Common myeloid progenitor, CD34-positive (primary cell): ENCODE data around the gene SCYGR3.

Experiments used
- CTCF ChIA-PET: fragments of 350-600 bp; sonication (Branson Sonifier 250); formaldehyde crosslinking; loops from one replicate; lab custom pipeline; 2021; ENCODE audit warnings: antibody characterized with exemption; lab: Charles Lee
- POLR2A ChIA-PET: fragments of 350-600 bp; sonication (Branson Sonifier 250); formaldehyde crosslinking; loops from one replicate; lab custom pipeline; 2021; ENCODE audit warnings: antibody characterized with exemption; lab: Charles Lee
- DNase-seq, 3 donors: peaks; one replicate each; pipeline versions ENCODE4 v3.0.0 to v3.0.0-alpha.2; 2013
- H3K27ac ChIP-seq, 2 experiments: 1 replicate in 1 of 2; 2 replicates in 1 of 2; pipeline ENCODE4 v1.7.0; 2013; ENCODE audit warnings: inconsistent platforms in 2 of 2, low read length in 2 of 2, mild to moderate bottlenecking in 2 of 2, low read depth in 1 of 2, moderate library complexity in 1 of 2; ENCODE audit not compliant: severe bottlenecking in 2 of 2, insufficient read depth in 1 of 2, poor library complexity in 1 of 2
- H3K27me3 ChIP-seq, 5 experiments: replicated peaks in 2 of 5; 1 replicate in 3 of 5; 2 replicates in 2 of 5; pipeline versions ENCODE4 v1.6.1 to v1.7.0; 2013; ENCODE audit warnings: low read length in 4 of 5, mild to moderate bottlenecking in 2 of 5, moderate library complexity in 2 of 5, inconsistent platforms in 1 of 5; ENCODE audit not compliant: insufficient read depth in 5 of 5, control insufficient read depth in 4 of 5
- H3K36me3 ChIP-seq, 4 experiments: 1 replicate in 2 of 4; 2 replicates in 2 of 4; pipeline versions ENCODE4 v1.6.1 to v1.7.0; 2013; ENCODE audit warnings: low read length in 3 of 4, control low read depth in 1 of 4, mild to moderate bottlenecking in 1 of 4; ENCODE audit not compliant: control insufficient read depth in 4 of 4, insufficient read depth in 4 of 4
- H3K4me1 ChIP-seq, 4 experiments: 1 replicate in 3 of 4; 2 replicates in 1 of 4; pipeline versions ENCODE4 v1.6.1 to v1.7.1; 2013; ENCODE audit warnings: low read length in 3 of 4, mild to moderate bottlenecking in 3 of 4, control low read depth in 1 of 4, inconsistent platforms in 1 of 4, moderate library complexity in 1 of 4; ENCODE audit not compliant: control insufficient read depth in 4 of 4, insufficient read depth in 4 of 4; ENCODE audit errors: control extremely low read depth in 1 of 4
- H3K4me3 ChIP-seq, 7 experiments: 1 replicate in 4 of 7; 2 replicates in 3 of 7; pipeline versions ENCODE4 v1.5.1 to v1.7.0; 2013; ENCODE audit warnings: mild to moderate bottlenecking in 7 of 7, low read length in 6 of 7, moderate library complexity in 6 of 7, inconsistent platforms in 2 of 7, low read depth in 2 of 7, control low read depth in 1 of 7; ENCODE audit not compliant: insufficient read depth in 4 of 7, control insufficient read depth in 1 of 7; ENCODE audit errors: extremely low read depth in 1 of 7
- H3K9me3 ChIP-seq, 5 experiments: 1 replicate in 4 of 5; 2 replicates in 1 of 5; pipeline versions ENCODE4 v1.6.1 to v1.7.1; 2013; ENCODE audit warnings: low read length in 4 of 5, mild to moderate bottlenecking in 2 of 5, inconsistent platforms in 1 of 5, low read depth in 1 of 5, moderate library complexity in 1 of 5; ENCODE audit not compliant: control insufficient read depth in 4 of 5, insufficient read depth in 2 of 5; ENCODE audit errors: control extremely low read depth in 1 of 5
- WGBS: methylation state at CpG from one replicate; pipeline ENCODE4 v1.1.5; 2013; ENCODE audit not compliant: insufficient coverage; 5-methylcytosine and 5-hydroxymethylcytosine counted together

SCYGR3 gene

DNA sequence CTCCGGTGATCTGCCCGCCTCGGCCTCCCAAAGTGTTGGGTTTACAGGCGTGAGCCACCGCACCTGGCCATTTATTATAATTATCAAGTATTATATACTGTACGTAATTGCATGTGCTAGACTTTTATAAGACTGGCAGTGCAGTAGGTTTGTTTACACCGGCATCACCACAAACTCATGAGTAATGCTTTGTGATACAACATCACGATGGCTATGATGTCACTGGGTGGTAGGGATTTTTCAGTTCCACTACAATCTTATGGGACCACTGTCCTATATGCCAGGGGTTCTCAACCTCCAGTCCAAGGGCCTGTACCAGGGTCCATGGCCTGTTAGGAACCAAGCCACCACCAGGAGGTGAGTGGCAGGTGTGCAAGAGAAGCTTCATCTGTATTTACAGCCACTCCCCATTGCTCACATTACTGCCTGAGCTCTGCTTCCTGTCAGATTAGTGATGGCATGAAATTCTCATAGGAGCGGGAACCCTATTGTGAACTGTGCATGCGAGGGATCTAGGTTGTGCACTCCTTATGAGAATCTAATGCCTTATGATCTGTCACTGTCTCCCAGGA is 12.0 kb upstream of the SCYGR3 start:
- Histone ChIP-seq H3K36me3 (no peaks in the 10 kb centered on the region), H3K4me1 (no peaks in the 10 kb centered on the region), H3K4me3 (no peak overlapping the region), H3K27me3 (peaks cover 0 to 4% (median 0%) of the 10 kb centered on the region in 5 experiments), H3K9me3 (peaks cover 0 to 10% (median 0%) of the 10 kb centered on the region in 5 experiments), H3K27ac (no peak overlapping the region)
- CTCF ChIA-PET, result no interaction called here
- POLR2A ChIA-PET, result no interaction called here
- no peak for DNase-seq
- WGBS, result 100% methylated on average over 2 of the region's 10 CpGs

DNA sequence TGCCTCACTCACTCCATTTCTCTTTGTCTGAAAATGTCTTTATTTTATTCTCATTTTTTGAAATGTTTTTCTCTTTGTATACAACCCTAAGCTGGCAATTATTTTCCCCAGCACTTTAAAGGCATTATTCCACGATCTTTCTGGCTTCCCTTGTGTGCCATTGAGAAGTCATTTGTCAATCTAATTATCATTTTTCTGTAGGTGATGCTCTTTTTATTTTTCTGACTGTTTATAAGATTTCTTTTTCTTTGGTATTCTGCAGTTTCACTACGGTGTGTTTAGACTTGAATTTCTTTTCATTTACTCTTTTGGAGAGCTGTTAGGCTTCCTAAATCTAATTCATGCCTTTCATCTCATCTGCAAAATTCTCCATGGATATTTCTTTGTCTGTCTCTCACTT is 10.8 kb upstream of the SCYGR3 start:
- H3K27ac ChIP-seq, result no peak overlapping the region
- DNase-seq, result no peak
- no peaks in the 10 kb centered on the region for H3K4me1 ChIP-seq
- WGBS, result no CpG with 5 or more reads among the region's 2 CpGs
- H3K4me3 ChIP-seq, result no peak overlapping the region
- POLR2A ChIA-PET, result no interaction called here
- no peaks in the 10 kb centered on the region for H3K36me3 ChIP-seq
- CTCF ChIA-PET, result no interaction called here
- peaks cover 0 to 11% (median 0%) of the 10 kb centered on the region in 5 experiments for H3K9me3 ChIP-seq
- H3K27me3 ChIP-seq, result peaks cover 0 to 4% (median 0%) of the 10 kb centered on the region in 5 experiments

DNA sequence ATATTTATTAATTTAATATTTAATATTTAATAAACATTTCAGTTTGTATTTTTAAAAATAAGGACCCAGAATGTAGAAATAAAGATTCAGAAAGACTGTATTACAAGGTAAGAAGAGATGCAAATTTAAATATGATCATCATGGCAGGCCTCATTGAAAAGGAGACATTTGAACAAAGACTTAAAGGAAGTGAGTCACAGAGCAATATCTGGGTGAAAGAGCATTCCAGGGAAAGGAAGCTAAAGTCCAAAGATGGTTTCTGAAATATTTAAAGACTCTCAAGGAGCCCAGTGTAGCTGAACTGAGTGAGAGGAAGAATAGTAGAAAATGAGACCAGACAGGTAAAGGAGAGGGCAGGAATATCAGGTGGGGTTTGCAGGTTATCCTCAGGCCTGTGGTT is 8.6 kb upstream of the SCYGR3 start:
- Histone ChIP-seq H3K4me1 (no peaks in the 10 kb centered on the region), H3K27ac (no peak overlapping the region), H3K4me3 (no peak overlapping the region), H3K27me3 (no peaks in the 10 kb centered on the region), H3K36me3 (no peaks in the 10 kb centered on the region), H3K9me3 (peaks cover 0 to 11% (median 0%) of the 10 kb centered on the region in 5 experiments)
- CTCF ChIA-PET, result no interaction called here
- no peak for DNase-seq
- POLR2A ChIA-PET, result no interaction called here

DNA sequence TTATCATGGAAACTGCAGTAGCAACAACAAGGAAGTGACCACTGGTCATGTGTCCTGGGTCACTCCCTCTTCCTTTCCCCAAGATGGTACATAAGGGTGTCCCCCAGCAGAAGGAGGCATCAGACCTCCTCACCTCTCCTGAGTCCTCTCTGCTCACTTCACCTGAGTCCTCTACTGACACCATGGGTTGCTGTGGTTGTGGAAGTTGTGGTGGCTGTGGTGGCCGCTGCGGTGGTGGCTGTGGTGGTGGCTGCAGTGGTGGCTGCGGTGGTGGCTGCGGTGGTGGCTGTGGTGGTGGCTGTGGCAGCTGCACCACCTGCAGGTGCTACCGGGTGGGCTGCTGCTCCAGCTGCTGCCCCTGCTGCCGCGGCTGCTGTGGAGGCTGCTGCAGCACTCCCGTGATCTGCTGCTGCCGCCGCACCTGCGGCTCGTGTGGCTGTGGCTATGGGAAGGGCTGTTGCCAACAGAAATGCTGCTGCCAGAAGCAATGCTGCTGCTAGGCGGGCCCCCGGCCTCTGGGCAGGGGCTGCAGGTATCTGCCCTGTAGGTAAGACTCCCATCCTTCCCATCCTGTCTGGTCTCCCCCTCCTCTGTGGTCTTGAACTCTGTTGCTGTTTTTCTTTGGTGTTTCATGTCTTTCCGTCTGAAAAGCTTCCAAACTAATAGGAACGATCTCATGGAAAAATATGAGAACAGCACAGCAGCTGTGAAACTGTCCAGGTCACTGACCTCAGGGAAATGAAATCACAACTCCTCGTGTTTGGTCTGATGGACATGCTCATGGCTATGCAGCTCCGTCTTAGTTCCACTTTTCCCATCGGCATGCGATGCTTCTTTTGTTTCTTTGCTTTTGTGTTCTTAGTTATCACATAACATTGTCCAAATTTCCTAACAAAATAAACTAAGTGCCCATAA is 2.9 kb upstream of the SCYGR3 start, which contains the start of gene SCYGR4:
SCYGR4 (plus strand) TSS at position 183 of the 915 bp plus-strand sequence; CDS start at position 183, 0 bp downstream.
- no peaks in the 10 kb centered on the region for H3K4me1 ChIP-seq
- H3K27me3 ChIP-seq, result peaks cover 0 to 24% (median 8%) of the 10 kb centered on the region in 5 experiments
- WGBS, result 96% methylated on average over 13 of the region's 20 CpGs
- H3K4me3 ChIP-seq, result no peak within 1 kb of the TSS
- peaks cover 0 to 8% (median 0%) of the 10 kb centered on the region in 5 experiments for H3K9me3 ChIP-seq
- CTCF ChIA-PET, result no interaction called here
- POLR2A ChIA-PET, result no interaction called here
- no peaks in the 10 kb centered on the region for H3K36me3 ChIP-seq
- no peak for DNase-seq
- H3K27ac ChIP-seq, result no peak within 1 kb of the TSS

DNA sequence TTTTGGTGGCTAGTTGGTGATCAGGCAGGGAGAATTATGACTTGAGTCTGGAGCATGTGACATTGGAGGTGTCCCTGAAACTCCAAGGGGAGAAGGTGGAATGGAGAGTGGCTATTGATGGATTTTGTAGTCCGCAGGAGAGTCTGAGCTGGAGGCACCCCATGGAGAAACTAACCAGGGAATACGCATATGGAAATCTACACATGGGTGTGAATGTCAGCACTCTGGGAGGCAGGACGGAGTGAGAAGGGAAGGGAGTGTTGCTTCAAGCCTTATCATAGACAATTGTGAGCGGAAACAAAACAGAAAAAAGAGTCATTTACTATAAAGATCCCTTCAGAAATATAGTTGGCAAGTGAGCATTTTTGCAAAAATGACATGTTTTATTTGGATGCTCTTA is 2.0 kb upstream of the SCYGR3 start:
- CTCF ChIA-PET, result no interaction called here
- WGBS, result 100% methylated on average over 2 of the region's 4 CpGs
- no peaks in the 10 kb centered on the region for H3K4me1 ChIP-seq
- no peaks in the 10 kb centered on the region for H3K36me3 ChIP-seq
- H3K27me3 ChIP-seq, result peaks cover 0 to 32% (median 10%) of the 10 kb centered on the region in 5 experiments
- peaks cover 0 to under 1% (median 0%) of the 10 kb centered on the region in 5 experiments for H3K9me3 ChIP-seq
- no peak for DNase-seq
- POLR2A ChIA-PET, result no interaction called here
- no peak overlapping the region for H3K27ac ChIP-seq
- no peak overlapping the region for H3K4me3 ChIP-seq

DNA sequence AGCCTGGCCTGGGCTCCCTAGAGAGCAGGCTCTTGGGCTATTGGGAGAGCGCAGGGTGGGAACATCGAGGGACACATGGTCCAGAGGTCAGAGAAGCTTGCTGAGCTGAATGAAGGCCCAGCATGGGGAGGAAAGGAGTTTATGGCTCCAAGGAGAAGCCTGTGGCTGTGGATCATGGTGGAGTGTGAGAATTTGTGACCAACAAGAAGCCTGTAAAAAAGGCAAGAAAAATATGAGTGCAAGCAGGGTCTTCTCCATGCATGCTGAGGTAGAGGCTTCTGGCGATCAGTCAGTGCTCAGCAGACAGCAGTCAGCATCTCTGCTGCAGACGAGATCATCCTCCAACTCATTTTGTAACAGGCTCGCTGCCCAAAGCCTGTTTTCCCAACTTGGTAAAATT is 1.3 kb upstream of the SCYGR3 start:
- POLR2A ChIA-PET, result no interaction called here
- DNase-seq, result no peak
- 95% methylated on average over 5 of the region's 5 CpGs for WGBS
- H3K36me3 ChIP-seq, result no peaks in the 10 kb centered on the region
- CTCF ChIA-PET, result interaction anchor here (0.6 kb wide), 1 partner anchor 271 kb away, joined by 3 read pairs; no protein-coding TSS in a partner anchor
- peaks cover 0 to 33% (median 14%) of the 10 kb centered on the region in 5 experiments for H3K27me3 ChIP-seq
- H3K4me3 ChIP-seq, result no peak overlapping the region
- no peaks in the 10 kb centered on the region for H3K4me1 ChIP-seq
- no peak overlapping the region for H3K27ac ChIP-seq
- H3K9me3 ChIP-seq, result no peaks in the 10 kb centered on the region

DNA sequence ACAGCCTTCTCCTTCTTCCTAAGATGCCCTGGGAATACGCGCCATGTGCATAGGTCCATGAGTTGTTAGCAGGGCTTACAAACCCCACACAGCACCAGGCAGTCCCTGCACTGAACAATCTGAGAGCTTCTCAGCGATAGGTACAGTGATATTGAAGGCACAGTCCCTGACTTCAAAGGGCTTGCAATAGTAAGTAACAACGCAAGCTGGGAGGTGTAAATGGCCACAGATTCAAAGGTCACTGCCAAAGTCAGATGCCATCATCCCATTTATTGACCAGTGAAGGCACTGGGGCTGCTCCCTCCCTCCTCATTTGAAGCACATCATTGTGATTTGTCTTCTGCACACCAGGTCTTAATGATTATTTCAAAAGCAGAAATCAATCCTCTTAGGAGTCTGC is 541 bp upstream of the SCYGR3 start:
- Histone ChIP-seq H3K36me3 (no peaks in the 10 kb centered on the region), H3K4me1 (no peaks in the 10 kb centered on the region), H3K9me3 (no peaks in the 10 kb centered on the region), H3K4me3 (no peak overlapping the region), H3K27me3 (peaks cover 0 to 33% (median 14%) of the 10 kb centered on the region in 5 experiments), H3K27ac (no peak overlapping the region)
- no peak for DNase-seq
- CTCF ChIA-PET, result interaction anchor here (0.6 kb wide), 1 partner anchor 270 kb away, joined by 3 read pairs; no protein-coding TSS in a partner anchor
- POLR2A ChIA-PET, result no interaction called here
- 100% methylated on average over 4 of the region's 4 CpGs for WGBS
